GM10266 (cell line): ENCODE measurements around the gene RNF214.
A peak's percentile ranks its signal among the peaks of the same experiment; 100 is the strongest.

Experiments used
- DNase-seq: peaks from one replicate; pipeline ENCODE4 v3.0.0; 2012; ENCODE audit errors: extremely low spot score
- CTCF ChIP-seq: IDR thresholded peaks from 2 replicates; pipeline ENCODE4 v1.5.1; 2012; ENCODE audit warnings: mild to moderate bottlenecking, low read depth; ENCODE audit not compliant: control insufficient read depth, insufficient read depth; ENCODE audit errors: missing control alignments

Gene RNF214

GRCh38 chr11:117193130-117194020 is 39.1 kb upstream of the RNF214 start:
- TF ChIP-seq CTCF = no peak
- DNase-seq = no peak

- no peak for TF ChIP-seq CTCF
- DNase-seq = no peak
Measured at GRCh38 chr11:117194267-117194666, 38.2 kb upstream of the RNF214 start.

GRCh38 chr11:117195258-117195657 is 37.2 kb upstream of the RNF214 start:
- no peak for DNase-seq
- TF ChIP-seq CTCF = no peak

- no peak for TF ChIP-seq CTCF
- no peak for DNase-seq
Measured at GRCh38 chr11:117195761-117196160, 36.7 kb upstream of the RNF214 start.

- TF ChIP-seq CTCF = no peak
- DNase-seq = no peak
Measured at GRCh38 chr11:117197006-117197405, 35.5 kb upstream of the RNF214 start.

GRCh38 chr11:117197516-117198456 is 34.7 kb upstream of the RNF214 start:
- TF ChIP-seq CTCF = peak; percentile 29
- no peak for DNase-seq
